PFSK-1 (cell line): ENCODE data around the gene PKN1. TPM values are rescaled to one million over a fixed set of nuclear protein-coding genes. Genes with fewer than 3 reads are reported as not detected.

Experiments
- FOXP2 ChIP-seq: optimal IDR thresholded peaks from 2 replicates; pipeline ENCODE3; 2011; ENCODE audit warnings: borderline replicate concordance, control low read depth, inconsistent platforms; ENCODE audit not compliant: insufficient read depth; ENCODE audit errors: extremely low read length, extremely low read depth
- POLR2AphosphoS5 ChIP-seq: IDR thresholded peaks from 2 replicates; pipeline ENCODE4 v1.6.1; 2012; ENCODE audit warnings: low read depth, mild to moderate bottlenecking, control low read depth, low read length, moderate library complexity
- SIN3A ChIP-seq: IDR thresholded peaks from 2 replicates; pipeline ENCODE4 v1.6.1; 2012; ENCODE audit warnings: mild to moderate bottlenecking, low read length, moderate library complexity, borderline replicate concordance; ENCODE audit not compliant: insufficient read depth
- TAF1 ChIP-seq: IDR thresholded peaks from 2 replicates; pipeline ENCODE4 v1.6.1; 2012; ENCODE audit warnings: low read length, control low read depth, borderline replicate concordance; ENCODE audit not compliant: insufficient read depth
- polyA plus RNA-seq: library from polyadenylated mRNA; unstranded; fragments of >200 nt; gene quantifications from one replicate; pipeline ENCODE4 v1.2.1, GENCODE V29; 2012; ENCODE audit warnings: low read depth, missing spikeins; ENCODE audit not compliant: insufficient read length
- TF ChIP-seq, protein P1 (sequence below), 2 experiments: IDR thresholded peaks; 2 replicates each; pipeline versions ENCODE4 v1.6.1 to v1.8.0; 2011 to 2012; ENCODE audit warnings: low read depth in 2 of 2, low read length in 2 of 2, control low read depth in 1 of 2, inconsistent platforms in 1 of 2, mild to moderate bottlenecking in 1 of 2, moderate library complexity in 1 of 2; ENCODE audit not compliant: insufficient read depth in 1 of 2

Gene PKN1
- 466 TPM for polyA plus RNA-seq

DNA sequence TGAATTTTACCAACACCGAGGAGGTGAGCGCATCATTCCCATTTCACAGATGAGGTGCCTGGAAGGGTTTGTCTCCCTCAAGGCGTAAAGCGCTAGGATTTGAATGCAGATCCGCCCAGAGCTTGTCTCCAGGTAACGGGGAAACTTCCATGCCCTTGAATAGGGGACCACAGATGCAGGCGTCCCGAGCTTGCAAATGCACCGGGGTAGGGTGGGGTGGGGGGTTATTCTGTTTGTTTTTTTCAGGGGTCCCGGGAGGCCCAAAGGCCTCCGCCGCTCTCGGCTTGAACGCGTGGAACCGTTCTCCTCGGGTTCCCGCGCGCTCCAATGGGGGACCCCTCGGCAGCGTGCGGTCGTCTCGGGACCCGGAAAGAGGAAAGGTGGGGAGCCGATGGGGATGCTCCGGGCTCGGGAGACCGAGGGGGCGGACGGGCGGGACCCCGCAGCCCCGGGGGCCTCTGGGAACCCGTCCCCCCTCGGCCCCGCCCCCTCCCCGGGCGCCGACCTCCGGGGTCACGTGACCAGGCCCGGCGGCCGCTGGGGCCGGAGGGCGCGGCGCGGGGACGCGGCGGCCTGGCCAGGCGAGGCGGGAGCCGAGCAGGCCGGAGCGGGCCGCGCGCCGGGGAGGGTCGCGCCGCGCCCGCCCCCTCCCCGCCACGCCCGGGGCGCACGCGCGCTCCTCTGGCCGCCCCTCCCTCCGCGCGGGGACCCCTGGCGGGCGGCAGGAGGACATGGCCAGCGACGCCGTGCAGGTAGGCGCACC lies at the start of gene PKN1:
Gene PKN1, plus strand, starts transcription at position 516 of the 763 bp plus-strand sequence. Its CDS starts 216 bp downstream, at position 732.
- TF ChIP-seq POLR2AphosphoS5 (peak; percentile 62; the same call in 1 of the 2 replicates), TAF1 (0 out of 2 replicates have a peak, but pooled peaks have one; percentile 43), SIN3A (no peak; the same call in 1 of the 2 replicates), FOXP2 (no peak)
- TF ChIP-seq, protein P1, sequence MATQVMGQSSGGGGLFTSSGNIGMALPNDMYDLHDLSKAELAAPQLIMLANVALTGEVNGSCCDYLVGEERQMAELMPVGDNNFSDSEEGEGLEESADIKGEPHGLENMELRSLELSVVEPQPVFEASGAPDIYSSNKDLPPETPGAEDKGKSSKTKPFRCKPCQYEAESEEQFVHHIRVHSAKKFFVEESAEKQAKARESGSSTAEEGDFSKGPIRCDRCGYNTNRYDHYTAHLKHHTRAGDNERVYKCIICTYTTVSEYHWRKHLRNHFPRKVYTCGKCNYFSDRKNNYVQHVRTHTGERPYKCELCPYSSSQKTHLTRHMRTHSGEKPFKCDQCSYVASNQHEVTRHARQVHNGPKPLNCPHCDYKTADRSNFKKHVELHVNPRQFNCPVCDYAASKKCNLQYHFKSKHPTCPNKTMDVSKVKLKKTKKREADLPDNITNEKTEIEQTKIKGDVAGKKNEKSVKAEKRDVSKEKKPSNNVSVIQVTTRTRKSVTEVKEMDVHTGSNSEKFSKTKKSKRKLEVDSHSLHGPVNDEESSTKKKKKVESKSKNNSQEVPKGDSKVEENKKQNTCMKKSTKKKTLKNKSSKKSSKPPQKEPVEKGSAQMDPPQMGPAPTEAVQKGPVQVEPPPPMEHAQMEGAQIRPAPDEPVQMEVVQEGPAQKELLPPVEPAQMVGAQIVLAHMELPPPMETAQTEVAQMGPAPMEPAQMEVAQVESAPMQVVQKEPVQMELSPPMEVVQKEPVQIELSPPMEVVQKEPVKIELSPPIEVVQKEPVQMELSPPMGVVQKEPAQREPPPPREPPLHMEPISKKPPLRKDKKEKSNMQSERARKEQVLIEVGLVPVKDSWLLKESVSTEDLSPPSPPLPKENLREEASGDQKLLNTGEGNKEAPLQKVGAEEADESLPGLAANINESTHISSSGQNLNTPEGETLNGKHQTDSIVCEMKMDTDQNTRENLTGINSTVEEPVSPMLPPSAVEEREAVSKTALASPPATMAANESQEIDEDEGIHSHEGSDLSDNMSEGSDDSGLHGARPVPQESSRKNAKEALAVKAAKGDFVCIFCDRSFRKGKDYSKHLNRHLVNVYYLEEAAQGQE (IDR thresholded peaks at IDR 0.05; ENCODE audit: insufficient read depth in 1 of 2, low read depth in 2 of 2, low read length in 2 of 2): no peak

DNA sequence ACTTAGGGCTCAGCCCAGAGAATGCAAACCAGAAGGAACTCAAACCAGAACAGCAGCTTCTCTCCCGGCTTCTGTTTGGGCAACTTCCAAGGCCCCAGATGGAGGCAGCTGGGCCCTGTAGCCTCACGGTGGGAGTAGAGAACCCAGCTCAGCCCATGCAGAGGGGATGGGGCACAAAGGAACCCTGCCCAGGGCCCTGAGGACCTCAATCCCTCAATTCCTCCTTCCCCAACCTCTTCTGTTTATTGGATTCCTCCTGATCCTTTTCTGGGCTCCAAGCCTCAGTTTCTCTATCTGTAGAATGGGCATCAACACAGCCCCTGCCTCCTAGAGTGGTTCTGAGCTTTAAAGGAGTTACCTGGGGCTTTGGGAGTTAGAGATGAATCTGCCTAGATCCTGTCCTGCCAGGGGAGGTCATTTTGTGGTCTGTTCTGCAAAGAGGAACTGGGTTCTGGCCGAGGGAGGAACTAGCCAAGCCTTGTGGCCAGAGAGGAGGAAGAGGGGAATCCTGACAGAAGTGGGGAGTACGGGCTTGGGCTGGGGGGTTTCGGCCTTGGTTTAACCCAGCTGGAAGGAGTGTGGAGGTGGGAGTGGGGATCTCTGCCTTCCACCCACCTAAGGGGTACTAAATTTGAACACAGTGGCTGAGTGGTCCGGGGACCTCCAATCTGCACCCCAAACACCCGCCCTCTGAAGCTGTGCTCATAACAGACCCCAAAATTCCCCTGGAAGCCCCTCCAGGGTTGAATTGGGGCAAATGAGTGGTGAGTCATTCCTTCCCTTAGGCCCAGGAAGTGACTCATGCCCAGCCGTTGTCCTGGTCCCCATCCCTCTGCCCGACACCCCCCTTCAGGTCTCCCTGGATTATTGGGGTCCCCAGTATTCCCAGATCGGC lies 49.2 kb upstream of the PKN1 start:
- TF ChIP-seq SIN3A: no peak
- TF ChIP-seq, protein P1 (IDR thresholded peaks at IDR 0.05; ENCODE audit: insufficient read depth in 1 of 2, low read depth in 2 of 2, low read length in 2 of 2): no peak
- TF ChIP-seq POLR2AphosphoS5: no peak
- no peak for TF ChIP-seq FOXP2
- TF ChIP-seq TAF1: no peak

DNA sequence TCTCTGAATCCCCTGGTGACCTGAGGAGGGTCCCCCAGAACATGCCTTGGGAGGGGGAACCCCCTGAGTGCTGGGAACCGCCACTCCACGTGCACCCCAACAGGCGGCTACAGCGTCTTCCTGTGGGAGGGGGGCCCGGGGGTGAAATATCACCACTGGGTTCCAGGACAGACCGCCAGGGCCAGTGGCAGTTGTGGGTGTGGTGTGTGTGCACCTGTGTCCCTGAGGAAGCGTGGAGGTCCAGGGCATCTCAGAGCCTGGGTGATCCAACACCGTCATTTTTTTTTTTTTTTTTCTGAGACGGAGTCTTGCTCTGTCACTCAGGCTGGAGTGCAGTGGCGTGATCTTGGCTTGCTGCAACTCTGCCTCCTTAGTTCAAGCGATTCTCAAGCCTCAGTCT lies 47.6 kb upstream of the PKN1 start:
- TF ChIP-seq SIN3A (no peak), FOXP2 (no peak), TAF1 (no peak), POLR2AphosphoS5 (no peak)
- TF ChIP-seq, protein P1 (IDR thresholded peaks at IDR 0.05; ENCODE audit: insufficient read depth in 1 of 2, low read depth in 2 of 2, low read length in 2 of 2): no peak

DNA sequence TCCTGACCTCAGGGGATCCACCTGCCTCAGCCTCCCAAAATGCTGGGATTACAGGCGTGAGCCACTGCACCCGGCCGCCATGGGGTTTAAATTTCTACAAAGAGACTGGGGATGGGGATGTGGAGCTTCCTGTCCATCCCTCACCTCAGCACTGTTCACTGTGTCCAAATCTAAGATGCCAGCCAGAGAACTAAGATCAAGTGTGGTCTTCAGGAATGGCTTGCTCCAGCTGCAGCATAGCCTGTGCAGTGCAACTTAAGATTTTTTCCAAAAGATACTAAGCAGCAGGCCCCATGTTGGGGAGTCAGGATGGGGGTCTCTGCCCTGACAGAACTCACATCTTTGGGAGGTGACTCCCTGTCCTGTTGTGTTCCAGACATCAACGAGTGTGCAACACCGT lies 42.6 kb upstream of the PKN1 start:
- no peak for TF ChIP-seq SIN3A
- TF ChIP-seq TAF1: no peak
- no peak for TF ChIP-seq POLR2AphosphoS5
- TF ChIP-seq, protein P1 (IDR thresholded peaks at IDR 0.05; ENCODE audit: insufficient read depth in 1 of 2, low read depth in 2 of 2, low read length in 2 of 2): no peak
